GM12874 (cell line): ENCODE results near the gene ZRANB1.

Experiments
- CTCF ChIP-seq: IDR thresholded peaks from 2 replicates; pipeline ENCODE4 v1.5.1; 2011; ENCODE audit warnings: low read depth, mild to moderate bottlenecking, control low read depth, low read length, moderate library complexity; ENCODE audit not compliant: insufficient read depth

The ZRANB1 gene

GRCh38 chr10:125026036-125026931 is 84.4 kb downstream of the ZRANB1 start:
- no peak for TF ChIP-seq CTCF

GRCh38 chr10:125026974-125027735 is 85.2 kb downstream of the ZRANB1 start:
- no peak for TF ChIP-seq CTCF

GRCh38 chr10:125027871-125028869 is 86.2 kb downstream of the ZRANB1 start:
- no peak for TF ChIP-seq CTCF

- no peak for TF ChIP-seq CTCF
Measured at GRCh38 chr10:125029584-125030242, 87.8 kb downstream of the ZRANB1 start.

- TF ChIP-seq CTCF, result no peak
Measured at GRCh38 chr10:125030567-125031197, 88.8 kb downstream of the ZRANB1 start.

GRCh38 chr10:125032474-125033020 is 90.6 kb downstream of the ZRANB1 start:
- TF ChIP-seq CTCF, result no peak
